NCI-H1092 treated with DMSO at 0.1 percent for 48 hours (cell line): ENCODE data around the gene IL17D.
"Not testable (repeated sequence)": the region's sequence is repeated elsewhere in the genome, so short reads cannot be mapped to it uniquely, and the experiment has no call there.

Source experiments
- DNase-seq: peaks from one replicate; lab custom pipeline; 2025; lab: John Stamatoyannopoulos, UW

IL17D gene

DNA sequence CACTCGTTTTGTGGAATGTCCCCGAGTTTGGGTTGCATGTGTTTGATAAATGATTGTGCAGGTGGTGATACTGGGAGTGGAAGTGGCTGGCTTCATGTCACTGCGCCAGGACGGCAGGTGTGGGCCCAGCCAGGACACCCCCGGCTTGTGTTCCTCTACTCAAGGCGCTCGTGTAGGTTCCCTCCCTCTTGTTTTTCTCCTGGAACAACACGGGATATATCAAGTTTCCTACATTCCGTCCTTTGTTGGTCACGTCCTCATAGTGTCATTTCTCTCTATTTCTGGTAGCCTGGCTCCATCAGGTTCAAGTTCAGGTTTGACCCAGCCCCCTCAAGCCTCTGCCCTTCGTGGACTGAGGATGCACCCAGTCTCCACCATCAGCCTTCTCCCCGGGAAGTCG, 16.3 kb downstream of the IL17D start:
- no peak for DNase-seq

DNA sequence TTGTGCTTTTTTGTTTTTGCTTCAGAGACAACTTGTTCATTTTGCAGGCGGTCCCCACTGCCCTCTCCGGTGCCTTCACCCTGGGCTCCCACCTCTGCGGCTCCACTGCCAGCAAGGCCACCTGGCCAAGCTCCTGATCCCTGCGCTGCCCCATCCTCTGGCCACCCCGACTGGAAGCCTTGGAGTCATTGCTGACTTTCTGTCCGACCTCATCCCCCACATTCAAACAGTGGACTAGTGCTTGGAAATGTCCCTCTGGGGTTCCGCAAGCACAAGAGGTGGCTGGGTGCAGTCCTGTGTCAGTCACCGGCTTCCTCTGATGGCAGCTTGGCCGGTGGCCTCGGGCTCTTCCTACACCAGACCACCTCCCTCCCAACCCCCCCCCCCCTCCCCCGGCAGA, 17.0 kb downstream of the IL17D start:
- DNase-seq: no peak

DNA sequence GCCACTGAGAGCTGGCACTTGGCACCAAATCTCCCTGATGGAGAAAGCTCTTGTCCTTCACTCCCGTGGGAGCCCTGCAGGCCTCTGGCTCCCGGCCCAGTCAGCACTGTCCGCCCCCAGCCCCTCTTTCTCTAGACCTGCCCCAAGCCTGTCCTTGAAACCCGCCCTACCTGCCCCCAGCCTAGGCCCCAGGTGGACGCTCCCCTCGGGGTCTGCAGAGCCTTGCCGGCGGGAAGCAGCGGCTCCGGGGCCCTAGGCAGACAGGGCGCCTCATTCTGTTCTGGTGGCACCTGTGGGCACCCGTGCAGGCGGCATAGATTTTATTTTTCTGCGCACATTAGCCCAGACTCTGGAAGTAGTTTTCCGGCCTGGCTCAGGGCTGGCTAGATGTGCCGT, 17.6 kb downstream of the IL17D start:
- DNase-seq: no peak

DNA sequence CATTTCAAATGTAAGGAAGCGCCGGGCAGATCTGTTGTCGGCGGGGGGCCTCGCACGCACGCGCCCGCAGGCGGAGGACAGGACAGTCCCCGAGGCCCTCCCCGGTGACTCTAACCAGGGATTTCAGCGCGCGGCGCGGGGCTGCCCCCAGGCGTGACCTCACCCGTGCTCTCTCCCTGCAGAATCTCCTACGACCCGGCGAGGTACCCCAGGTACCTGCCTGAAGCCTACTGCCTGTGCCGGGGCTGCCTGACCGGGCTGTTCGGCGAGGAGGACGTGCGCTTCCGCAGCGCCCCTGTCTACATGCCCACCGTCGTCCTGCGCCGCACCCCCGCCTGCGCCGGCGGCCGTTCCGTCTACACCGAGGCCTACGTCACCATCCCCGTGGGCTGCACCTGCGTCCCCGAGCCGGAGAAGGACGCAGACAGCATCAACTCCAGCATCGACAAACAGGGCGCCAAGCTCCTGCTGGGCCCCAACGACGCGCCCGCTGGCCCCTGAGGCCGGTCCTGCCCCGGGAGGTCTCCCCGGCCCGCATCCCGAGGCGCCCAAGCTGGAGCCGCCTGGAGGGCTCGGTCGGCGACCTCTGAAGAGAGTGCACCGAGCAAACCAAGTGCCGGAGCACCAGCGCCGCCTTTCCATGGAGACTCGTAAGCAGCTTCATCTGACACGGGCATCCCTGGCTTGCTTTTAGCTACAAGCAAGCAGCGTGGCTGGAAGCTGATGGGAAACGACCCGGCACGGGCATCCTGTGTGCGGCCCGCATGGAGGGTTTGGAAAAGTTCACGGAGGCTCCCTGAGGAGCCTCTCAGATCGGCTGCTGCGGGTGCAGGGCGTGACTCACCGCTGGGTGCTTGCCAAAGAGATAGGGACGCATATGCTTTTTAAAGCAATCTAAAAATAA, 18.2 kb downstream of the IL17D start:
- peak; percentile 59 for DNase-seq

DNA sequence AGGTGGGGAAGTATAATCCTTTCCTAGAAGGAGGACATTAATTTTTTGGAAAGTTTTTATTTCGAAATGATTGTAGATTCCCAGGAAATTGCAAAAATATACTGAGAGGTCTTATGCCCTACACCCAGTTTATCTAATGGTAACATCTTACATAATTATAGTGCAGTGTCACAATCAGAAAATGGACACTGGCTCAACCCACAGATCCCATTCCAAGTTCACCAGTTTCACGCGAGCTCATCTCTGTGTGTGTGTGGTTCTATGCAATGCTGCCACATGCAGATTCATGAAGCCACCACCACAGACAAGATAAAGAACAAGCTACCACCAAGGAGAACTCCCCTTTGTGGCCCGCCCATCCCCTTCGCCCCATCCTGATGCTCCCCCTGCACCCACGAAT, 24.4 kb downstream of the IL17D start:
- DNase-seq: no peak

DNA sequence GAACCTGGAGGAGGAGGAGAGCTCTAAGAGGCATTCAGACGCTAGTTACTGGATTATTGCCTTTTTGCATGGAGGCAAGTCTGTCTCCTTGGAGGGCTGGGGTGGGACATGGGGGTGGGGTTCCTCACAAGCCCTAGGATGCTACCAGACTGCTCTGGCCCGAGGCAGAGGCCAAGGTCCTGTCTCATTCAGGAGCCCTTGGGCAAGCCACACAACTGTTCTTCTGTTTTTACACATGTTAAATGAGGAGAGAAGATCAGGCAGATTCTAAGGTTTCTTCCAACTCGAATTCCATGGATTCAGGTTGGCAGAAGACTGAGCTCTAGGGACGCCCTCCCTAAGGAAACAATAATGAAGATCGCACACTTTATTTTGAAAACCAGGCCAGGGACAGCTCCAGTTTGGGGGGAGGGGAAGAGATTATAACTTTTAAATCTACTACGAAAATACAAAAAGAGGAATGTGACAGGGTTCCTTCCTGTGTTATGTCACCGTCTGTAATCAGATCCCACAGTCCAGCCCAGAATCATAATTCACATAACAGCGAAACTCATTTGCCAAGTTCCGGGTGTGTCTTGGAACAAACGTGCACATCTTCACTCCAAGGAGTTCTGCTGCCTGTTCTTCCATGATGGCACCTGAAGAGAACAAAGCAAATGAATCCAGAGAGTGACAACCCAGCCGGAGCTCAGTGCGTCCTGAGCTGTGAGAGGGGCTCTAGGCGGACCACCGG, 25.2 kb downstream of the IL17D start:
- DNase-seq: no peak

DNA sequence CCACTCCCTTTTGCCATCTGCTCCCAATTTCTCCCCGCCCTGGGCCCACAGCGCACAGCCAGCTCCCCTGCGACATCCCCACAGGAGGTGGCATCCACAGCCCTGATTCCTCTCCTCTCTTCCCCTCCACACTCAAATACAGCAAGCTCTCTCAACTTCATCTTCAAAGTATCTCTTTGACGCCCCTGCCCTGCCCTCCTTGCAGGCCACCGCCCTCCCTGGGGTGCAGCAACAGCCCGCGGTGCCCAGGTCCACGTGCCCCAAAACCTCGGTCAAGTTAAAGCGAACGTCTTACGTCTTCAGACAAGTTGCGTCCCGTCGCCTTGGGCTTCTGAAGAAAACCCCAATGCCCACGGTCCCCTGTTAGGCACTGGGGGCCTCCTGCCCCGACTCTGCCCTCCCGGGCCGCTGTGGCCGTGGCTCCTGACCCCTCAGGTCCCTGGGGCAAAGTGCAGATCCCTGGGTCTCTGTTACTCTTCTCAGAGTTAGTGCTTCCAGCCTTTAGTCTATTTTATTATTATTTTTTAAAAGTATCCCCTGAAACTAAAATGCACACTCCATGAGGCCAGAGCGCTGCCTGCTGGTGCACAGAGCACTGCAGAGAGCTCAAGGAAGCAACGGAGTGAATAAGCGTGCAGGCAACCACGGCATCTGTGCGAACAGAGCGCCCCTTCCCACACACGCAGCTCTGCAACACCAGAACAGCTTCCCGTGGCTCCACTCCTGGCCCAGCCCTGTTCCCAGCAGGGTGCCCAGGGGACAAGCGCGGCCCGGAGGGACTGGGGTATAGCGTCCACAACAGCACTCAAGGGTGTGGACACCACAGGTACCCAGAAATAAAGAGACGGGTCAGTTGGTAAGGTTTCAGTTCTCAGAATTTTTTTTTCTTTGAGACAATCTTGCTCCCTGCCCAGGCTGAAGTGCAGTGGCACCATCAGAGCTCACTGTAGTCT, 26.4 kb downstream of the IL17D start:
- DNase-seq: no peak

DNA sequence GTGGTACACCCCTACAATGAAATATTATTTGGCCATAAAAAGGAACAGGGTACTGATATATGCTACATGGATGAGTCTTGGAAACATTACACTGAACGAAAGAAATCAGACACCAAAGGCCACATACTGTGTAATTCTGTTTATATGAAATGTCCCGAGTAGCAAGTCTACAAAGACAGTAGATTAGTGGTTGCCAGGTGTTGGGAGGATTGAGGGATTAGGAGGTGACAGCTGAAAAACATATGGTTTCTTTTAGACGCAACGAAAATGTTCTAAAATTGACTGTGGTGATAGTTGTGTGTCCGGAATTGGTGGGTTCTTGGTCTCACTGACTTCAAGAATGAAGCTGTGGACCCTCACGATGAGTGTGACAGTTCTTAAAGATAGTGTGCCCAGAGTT, 35.1 kb downstream of the IL17D start:
- no peak for DNase-seq

DNA sequence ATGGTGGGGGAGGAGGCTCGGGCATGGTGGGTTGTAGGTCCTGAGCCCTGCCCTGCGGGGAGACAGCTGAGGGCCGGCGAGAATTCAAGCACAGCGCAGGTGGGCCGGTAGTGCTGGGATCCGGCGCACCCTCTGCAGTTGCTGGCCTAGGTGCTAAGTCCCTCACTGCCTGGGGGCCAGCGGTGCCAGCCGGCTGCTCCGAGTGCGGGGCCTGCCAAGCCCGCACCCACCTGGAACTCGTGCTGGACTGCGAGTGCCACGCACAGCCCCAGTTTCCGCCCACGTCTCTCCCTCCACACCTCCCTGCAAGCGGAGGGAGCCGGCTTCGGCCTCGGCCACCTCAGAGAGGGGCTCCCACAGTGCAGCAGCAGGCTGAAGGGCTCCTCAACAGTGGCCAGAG, 36.5 kb downstream of the IL17D start:
- no peak for DNase-seq

DNA sequence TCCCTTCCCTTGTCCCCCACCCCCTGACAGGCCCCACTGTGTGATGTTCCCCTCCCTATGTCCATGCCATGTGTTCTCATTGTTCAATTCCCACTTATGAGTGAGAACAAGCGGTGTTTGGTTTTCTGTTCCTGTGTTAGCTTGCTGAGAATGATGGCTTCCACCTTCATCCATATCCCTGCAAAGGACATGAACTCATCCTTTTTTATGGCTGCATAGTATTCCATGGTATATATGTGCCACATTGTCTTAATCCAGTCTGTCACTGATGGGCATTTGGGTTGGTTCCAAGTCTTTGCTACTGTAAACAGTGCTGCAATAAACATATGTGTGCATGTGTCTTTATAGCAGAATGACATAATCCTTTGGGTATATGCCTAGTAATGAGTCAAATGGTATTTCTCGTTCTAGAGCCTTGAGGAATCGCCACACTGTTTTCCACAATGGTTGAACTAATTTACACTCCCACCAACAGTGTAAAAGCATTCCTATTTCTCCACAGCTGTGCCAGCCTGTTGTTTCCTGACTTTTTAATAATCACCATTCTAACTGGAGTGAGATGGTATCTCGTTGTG, 40.4 kb downstream of the IL17D start:
- not testable (repeated sequence) for DNase-seq

DNA sequence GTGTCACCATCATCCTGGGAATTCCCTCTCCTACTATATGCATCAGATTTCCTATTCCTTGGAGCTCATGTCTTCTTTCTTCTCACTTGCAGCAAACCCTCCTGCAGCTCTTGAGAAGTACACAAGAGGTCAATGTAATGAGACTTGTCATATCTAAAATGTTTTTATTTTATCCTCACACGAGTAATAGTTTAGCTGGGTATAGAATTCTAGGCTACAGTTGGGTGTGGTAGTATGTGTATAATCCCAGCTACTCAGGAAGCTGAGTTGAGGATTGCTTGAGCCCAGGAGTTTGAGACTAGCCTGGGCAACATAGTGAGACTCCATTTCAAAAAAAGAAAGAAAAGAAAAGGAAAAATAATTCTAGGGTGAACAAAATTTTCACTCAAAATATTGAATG, 45.9 kb downstream of the IL17D start:
- no peak for DNase-seq

DNA sequence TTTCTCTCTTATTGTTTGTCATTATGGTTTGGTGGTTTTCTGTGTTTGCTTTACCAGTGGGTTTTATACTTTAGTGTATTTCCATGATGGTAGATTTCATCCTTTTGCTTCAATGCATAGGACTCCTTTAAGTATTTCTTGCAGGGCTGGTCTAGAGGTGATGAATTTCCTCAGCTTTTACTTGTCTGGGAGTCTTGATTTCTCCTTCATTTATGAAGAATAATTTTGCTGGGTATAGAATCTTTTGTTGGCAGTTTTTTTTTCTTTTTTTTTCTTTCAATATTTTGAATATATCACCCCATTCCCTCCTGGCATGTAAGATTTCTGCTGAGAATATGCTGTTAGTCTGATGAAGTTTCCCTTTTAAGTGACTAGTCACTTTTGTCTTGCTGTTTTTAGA, 50.5 kb downstream of the IL17D start:
- DNase-seq: no peak

DNA sequence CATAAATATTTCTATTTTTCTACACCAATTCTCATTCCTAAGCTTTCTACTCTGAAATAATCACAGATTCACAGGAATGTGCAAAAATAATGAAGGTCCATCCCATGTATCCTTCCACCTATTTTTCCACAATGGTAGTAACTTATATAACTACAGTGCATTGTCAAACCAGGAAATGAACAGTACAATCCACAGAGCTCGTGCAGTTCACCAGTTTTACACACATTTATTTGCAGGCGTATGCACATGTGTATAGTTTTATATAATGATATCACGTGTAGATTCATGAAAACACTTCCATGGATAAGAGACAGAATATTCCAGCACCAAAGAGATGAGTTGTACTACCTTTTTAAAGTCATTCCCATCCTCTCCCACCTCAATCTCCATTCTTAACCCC, 57.4 kb downstream of the IL17D start:
- DNase-seq: no peak

DNA sequence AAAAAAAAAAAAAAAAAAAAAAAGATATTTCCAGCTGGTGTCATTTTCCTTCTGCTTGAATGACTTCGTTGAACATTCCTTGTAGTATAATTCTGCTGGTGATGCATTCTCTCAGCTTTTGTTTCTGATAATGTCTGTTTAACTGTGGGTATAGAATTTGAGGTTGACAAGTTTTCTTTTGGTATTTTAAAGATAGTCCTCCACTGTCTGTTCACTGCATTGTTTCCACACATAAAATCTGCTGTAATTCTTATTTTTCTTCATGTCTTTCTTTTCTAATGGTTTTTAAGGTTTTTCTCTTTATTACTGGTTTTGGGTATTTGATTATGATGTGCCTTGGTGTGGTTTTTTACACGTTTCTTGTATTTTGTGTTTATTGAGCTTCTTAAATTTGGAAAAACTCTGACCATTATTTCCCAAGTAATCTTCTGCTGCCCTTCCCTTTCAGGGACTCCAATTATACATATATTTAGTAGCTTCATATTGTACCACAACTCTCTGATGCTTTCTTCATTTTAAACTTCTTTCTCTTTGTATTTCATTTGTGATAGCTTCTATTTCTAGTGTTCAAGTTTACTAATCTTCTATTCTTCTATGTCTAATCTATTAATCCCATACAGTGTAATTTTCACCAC, 63.9 kb downstream of the IL17D start:
- DNase-seq: no peak

DNA sequence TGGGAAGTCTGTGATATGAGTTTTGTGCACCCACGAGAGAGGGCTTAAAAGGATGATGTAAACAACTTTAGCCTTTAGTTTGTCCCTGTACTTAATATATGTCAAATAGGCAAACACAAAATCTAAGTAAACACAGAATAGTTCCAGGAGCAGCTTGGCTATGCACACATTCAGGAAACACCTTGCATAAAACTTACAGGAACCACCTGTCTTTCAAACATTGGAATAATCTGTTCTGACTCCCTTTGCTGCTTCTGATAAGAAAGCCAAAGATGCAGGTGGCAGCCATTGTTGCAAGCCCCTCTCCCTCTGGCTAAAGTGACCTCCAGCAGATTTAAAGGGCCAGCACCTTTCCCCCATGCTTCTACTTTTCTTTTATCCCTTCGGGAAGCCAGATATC, 65.6 kb downstream of the IL17D start:
- DNase-seq: no peak

DNA sequence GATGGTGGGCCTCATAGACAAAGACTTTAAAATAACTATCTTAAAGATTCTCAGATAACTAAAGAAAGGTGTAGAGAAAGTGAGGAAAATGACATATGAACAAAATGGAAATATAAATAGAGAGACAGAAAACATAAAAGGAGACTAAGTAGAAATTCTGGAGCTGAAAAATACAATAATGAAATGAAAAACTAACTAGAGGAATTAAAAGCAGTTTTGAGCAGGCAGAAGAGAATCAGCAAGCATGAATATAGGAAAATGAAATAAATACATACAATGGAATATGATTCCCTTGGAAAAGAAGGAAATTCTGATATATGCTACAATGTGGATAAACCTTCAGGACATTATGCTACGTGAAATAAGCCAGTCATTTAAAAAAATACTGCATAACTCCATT, 66.3 kb downstream of the IL17D start:
- no peak for DNase-seq
